Choroid plexus epithelial cell (primary cell): ENCODE measurements around the gene PAQR5.

Experiments
- DNase-seq: peaks from one replicate; pipeline ENCODE4 v3.0.0-alpha.2; 2010; ENCODE audit warnings: low read depth
- H3K4me3 ChIP-seq: 2 replicates; pipeline ENCODE4 v1.5.1; 2011; ENCODE audit warnings: low read depth, mild to moderate bottlenecking, control low read depth, low read length, moderate library complexity
- TF ChIP-seq, protein P1 (sequence below): conservative IDR thresholded peaks from 2 replicates; pipeline ENCODE4 v1.5.1; 2011; ENCODE audit warnings: low read depth, mild to moderate bottlenecking, control low read depth, inconsistent platforms, low read length, moderate library complexity

PAQR5 gene

DNA sequence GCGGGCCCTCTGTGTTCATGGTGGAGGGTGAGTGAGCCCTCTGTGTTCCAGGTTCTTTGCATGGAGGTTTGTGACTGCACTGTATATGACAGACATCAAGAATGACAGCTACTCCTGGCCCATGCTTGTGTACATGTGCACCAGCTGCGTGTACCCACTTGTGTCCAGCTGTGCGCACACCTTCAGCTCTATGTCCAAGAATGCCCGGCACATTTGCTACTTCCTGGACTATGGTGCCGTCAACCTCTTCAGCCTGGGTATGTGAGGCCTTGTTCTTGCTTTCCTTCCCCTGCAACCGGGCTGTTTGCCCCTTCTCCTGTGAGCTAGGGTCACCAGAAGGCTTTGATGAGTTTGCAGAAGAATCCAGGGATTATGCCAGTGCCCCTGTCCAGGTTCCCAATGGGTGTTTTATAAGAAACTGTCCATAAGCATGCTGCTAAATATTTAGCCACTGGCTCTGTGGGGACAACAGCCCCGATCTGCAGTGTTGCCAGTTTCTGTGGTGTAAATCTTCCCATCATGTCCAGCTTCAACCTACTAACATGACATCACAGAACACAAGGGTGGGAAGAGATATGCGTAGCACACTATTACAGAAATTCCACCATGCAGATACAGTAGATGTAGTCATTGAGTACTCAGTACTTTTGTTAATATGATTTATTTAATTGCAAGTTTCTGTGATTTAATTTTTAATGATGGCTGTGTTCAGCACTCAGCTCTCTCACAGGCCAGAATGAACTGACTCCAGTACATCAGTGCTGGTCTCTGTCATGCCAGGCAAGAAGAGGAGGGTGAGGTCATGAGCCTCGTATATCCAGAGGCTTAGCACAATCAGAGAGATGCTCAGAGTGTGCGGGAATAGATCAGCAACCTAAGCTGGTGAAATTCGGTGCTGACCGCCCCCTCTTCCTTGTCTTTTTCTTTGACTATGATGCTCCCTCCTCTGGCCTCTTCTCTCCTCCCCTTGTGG is 86.2 kb downstream of the PAQR5 start:
- no peak for DNase-seq
- TF ChIP-seq, protein P1, sequence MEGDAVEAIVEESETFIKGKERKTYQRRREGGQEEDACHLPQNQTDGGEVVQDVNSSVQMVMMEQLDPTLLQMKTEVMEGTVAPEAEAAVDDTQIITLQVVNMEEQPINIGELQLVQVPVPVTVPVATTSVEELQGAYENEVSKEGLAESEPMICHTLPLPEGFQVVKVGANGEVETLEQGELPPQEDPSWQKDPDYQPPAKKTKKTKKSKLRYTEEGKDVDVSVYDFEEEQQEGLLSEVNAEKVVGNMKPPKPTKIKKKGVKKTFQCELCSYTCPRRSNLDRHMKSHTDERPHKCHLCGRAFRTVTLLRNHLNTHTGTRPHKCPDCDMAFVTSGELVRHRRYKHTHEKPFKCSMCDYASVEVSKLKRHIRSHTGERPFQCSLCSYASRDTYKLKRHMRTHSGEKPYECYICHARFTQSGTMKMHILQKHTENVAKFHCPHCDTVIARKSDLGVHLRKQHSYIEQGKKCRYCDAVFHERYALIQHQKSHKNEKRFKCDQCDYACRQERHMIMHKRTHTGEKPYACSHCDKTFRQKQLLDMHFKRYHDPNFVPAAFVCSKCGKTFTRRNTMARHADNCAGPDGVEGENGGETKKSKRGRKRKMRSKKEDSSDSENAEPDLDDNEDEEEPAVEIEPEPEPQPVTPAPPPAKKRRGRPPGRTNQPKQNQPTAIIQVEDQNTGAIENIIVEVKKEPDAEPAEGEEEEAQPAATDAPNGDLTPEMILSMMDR, result no peak
- H3K4me3 ChIP-seq, result no peak overlapping the region

DNA sequence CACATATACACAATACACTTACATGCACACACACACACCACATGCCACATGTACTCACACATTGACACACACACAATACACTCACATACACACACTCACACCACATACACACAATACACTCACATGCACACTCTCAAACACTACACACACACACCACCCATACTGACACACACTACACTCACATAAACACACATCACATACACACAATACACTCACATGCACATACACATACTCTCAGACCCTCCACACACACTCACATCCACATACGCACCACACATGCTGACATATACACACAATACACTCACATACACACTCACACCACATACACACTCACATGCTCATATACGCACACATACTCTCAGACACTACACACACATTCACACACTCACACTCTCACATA is 87.1 kb downstream of the PAQR5 start:
- no peak for DNase-seq
- no peak overlapping the region for H3K4me3 ChIP-seq
- TF ChIP-seq, protein P1, result no peak

DNA sequence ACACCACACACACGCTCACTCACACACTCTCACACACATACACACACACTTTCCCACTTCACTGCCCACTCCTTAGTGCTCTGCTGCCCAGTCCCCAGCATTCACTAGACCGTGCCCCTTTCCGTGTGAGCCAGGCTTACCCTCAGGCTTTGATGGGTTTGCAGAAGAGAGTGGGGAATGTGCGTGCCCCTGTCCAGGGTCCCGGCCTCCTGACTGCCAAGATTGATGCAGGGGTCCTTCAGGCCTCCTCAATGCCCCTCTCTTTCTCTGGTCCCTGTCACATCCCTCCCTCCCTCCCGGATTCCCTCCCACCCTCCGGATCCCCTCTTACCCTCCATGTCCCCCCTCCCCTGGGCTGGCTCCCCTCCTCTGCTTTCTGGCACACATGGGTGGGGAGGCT is 87.6 kb downstream of the PAQR5 start:
- H3K4me3 ChIP-seq, result no peak overlapping the region
- no peak for DNase-seq
- TF ChIP-seq, protein P1, result no peak

DNA sequence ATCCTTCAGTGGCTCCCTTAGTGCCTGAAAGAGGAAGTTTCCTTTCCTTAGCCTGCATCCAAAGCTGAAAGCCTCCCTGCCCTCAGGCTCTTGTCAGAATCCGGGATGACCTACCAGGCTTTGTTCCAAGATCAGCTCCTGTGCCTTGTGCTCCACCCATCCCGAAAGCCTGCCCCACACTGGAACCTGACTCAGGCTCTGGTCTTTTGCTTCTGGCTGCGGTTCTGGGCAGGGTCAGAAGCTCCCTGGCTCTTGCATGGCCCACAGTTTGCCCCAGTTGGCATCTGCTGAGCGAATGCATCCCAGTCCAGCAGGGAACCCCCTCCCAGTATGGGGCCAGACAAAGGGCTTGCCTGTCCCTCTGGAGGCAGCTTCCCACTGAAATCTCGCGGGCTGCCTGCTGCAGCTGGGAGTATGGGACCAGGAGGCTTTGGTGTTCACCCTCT is 89.6 kb downstream of the PAQR5 start:
- TF ChIP-seq, protein P1, result no peak
- no peak for DNase-seq
- H3K4me3 ChIP-seq, result no peak overlapping the region

DNA sequence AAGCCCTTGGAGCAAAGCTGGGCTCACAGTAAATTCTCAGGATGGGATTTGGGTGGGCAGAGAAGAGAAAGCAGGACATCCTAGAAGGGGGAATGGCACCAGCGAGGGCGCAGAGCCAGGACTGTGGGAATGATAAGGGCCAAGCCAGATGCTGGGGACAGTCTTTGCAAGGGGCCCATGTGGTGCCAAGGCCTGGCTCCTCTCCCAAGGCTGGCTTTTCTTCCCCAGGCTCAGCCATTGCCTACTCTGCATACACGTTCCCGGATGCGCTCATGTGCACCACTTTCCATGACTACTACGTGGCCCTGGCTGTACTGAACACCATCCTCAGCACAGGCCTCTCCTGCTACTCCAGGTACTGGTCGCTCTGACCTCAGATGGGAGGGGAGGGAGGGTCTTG is 90.7 kb downstream of the PAQR5 start:
- DNase-seq, result no peak
- TF ChIP-seq, protein P1, result no peak
- no peak overlapping the region for H3K4me3 ChIP-seq

DNA sequence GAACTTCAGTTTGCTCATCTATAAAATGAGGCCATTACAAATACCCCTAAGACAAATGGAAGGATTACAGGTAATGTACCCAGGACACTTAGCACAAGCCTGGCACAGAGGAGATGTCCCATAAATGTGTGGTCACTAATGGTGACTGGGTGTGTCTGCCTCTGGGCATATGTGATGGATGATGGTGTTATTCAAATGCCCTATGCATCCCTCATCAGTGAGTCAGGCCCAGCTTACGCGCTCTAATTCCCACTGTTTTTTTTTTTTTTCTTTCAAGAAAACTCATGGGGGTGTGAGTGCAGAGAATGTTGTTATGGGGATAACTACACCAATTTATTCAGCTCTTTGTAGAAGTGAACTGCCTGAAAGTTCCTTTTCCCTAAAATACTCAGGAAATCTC is 91.9 kb downstream of the PAQR5 start:
- DNase-seq, result no peak
- TF ChIP-seq, protein P1, result no peak
- no peak overlapping the region for H3K4me3 ChIP-seq
